ENCODE measurements around the gene FAM107B. TPM values are rescaled to one million over a fixed set of nuclear protein-coding genes. Genes with fewer than 3 reads are reported as not detected.

The FAM107B gene
- total RNA-seq, 1 donor from 2014 or later: 40.7 TPM

GRCh38 chr10:14701466-14701865 is 73.2 kb downstream of the FAM107B start:
- no peak overlapping the region for H3K4me3 Mint-ChIP-seq (ENCODE audit: unreplicated experiment)
- H3K27ac Mint-ChIP-seq (ENCODE audit: unreplicated experiment): no peak overlapping the region
- H3K4me1 Mint-ChIP-seq (ENCODE audit: unreplicated experiment): no peaks in the 10 kb centered on the region
- peaks cover 3% of the 10 kb centered on the region for H3K27me3 Mint-ChIP-seq (ENCODE audit: unreplicated experiment)
- no peaks in the 10 kb centered on the region for H3K9me3 Mint-ChIP-seq (ENCODE audit: unreplicated experiment)
- H3K36me3 Mint-ChIP-seq (ENCODE audit: unreplicated experiment): no peaks in the 10 kb centered on the region
- DNase-seq (ENCODE audit: extremely low spot score, unreplicated experiment): no peak
- TF ChIP-seq CTCF (IDR thresholded peaks at IDR 0.05): no peak

GRCh38 chr10:14700546-14700945 is 74.2 kb downstream of the FAM107B start:
- no peak overlapping the region for H3K27ac Mint-ChIP-seq (ENCODE audit: unreplicated experiment)
- H3K9me3 Mint-ChIP-seq (ENCODE audit: unreplicated experiment): no peaks in the 10 kb centered on the region
- no peak for TF ChIP-seq CTCF (IDR thresholded peaks at IDR 0.05)
- peaks cover 4% of the 10 kb centered on the region for H3K27me3 Mint-ChIP-seq (ENCODE audit: unreplicated experiment)
- no peaks in the 10 kb centered on the region for H3K36me3 Mint-ChIP-seq (ENCODE audit: unreplicated experiment)
- DNase-seq (ENCODE audit: extremely low spot score, unreplicated experiment): no peak
- no peak overlapping the region for H3K4me3 Mint-ChIP-seq (ENCODE audit: unreplicated experiment)
- H3K4me1 Mint-ChIP-seq (ENCODE audit: unreplicated experiment): no peaks in the 10 kb centered on the region

GRCh38 chr10:14699482-14699881 is 75.2 kb downstream of the FAM107B start:
- no peaks in the 10 kb centered on the region for H3K9me3 Mint-ChIP-seq (ENCODE audit: unreplicated experiment)
- H3K27me3 Mint-ChIP-seq (ENCODE audit: unreplicated experiment): peaks cover 7% of the 10 kb centered on the region
- TF ChIP-seq CTCF (IDR thresholded peaks at IDR 0.05): no peak
- H3K27ac Mint-ChIP-seq (ENCODE audit: unreplicated experiment): no peak overlapping the region
- H3K36me3 Mint-ChIP-seq (ENCODE audit: unreplicated experiment): no peaks in the 10 kb centered on the region
- DNase-seq (ENCODE audit: extremely low spot score, unreplicated experiment): no peak
- no peak overlapping the region for H3K4me3 Mint-ChIP-seq (ENCODE audit: unreplicated experiment)
- H3K4me1 Mint-ChIP-seq (ENCODE audit: unreplicated experiment): no peaks in the 10 kb centered on the region

GRCh38 chr10:14698829-14699170 is 75.9 kb downstream of the FAM107B start:
- H3K4me1 Mint-ChIP-seq (ENCODE audit: unreplicated experiment): no peaks in the 10 kb centered on the region
- no peaks in the 10 kb centered on the region for H3K9me3 Mint-ChIP-seq (ENCODE audit: unreplicated experiment)
- DNase-seq (ENCODE audit: extremely low spot score, unreplicated experiment): no peak
- H3K4me3 Mint-ChIP-seq (ENCODE audit: unreplicated experiment): no peak overlapping the region
- H3K27ac Mint-ChIP-seq (ENCODE audit: unreplicated experiment): no peak overlapping the region
- peaks cover 7% of the 10 kb centered on the region for H3K27me3 Mint-ChIP-seq (ENCODE audit: unreplicated experiment)
- no peaks in the 10 kb centered on the region for H3K36me3 Mint-ChIP-seq (ENCODE audit: unreplicated experiment)
- no peak for TF ChIP-seq CTCF (IDR thresholded peaks at IDR 0.05)

GRCh38 chr10:14698111-14698828 is 76.4 kb downstream of the FAM107B start:
- no peak for DNase-seq (ENCODE audit: extremely low spot score, unreplicated experiment)
- TF ChIP-seq CTCF (IDR thresholded peaks at IDR 0.05): no peak

More at GRCh38 chr10:14698111-14698828, 76.4 kb downstream of the FAM107B start:
- H3K27ac Mint-ChIP-seq (ENCODE audit: unreplicated experiment): no peak overlapping the region
- no peaks in the 10 kb centered on the region for H3K36me3 Mint-ChIP-seq (ENCODE audit: unreplicated experiment)
- peaks cover 7% of the 10 kb centered on the region for H3K27me3 Mint-ChIP-seq (ENCODE audit: unreplicated experiment)
- H3K4me3 Mint-ChIP-seq (ENCODE audit: unreplicated experiment): no peak overlapping the region
- no peaks in the 10 kb centered on the region for H3K9me3 Mint-ChIP-seq (ENCODE audit: unreplicated experiment)
- H3K4me1 Mint-ChIP-seq (ENCODE audit: unreplicated experiment): no peaks in the 10 kb centered on the region
